GM12878 (cell line): ENCODE data around the gene LMF2. TPM values are rescaled to one million over a fixed set of nuclear protein-coding genes. Genes with fewer than 3 reads are reported as not detected.

Source experiments
- ATAC-seq: fragments of 200-7000 bp; cut with Tn5 transposase; 3 replicates; pipeline ENCODE4 v1.9.1; 2020; ENCODE audit warnings: mild to moderate bottlenecking, moderate library complexity
- BruUV-seq: library from RNA; stranded (reverse); fragments of 400-500 nt; replicated peaks from 2 replicates; lab custom pipeline; 2021; lab: Mats Ljungman, UMichigan
- CTCF ChIA-PET: fragments of 300-600 bp; sonication (Branson Sonifier 250); formaldehyde crosslinking; extraction: SDS; loops from one replicate; lab custom pipeline; 2021; ENCODE audit warnings: inconsistent platforms; lab: Yijun Ruan, JAX
- POLR2A ChIA-PET: fragments of 350-600 bp; formaldehyde crosslinking; extraction: SDS; loops from one replicate; lab custom pipeline; 2021; ENCODE audit warnings: inconsistent platforms; lab: Charles Lee
- RAD21 ChIA-PET: fragments of 300-600 bp; sonication (Branson Sonifier 250); formaldehyde crosslinking; loops from one replicate; lab custom pipeline; 2023; ENCODE audit warnings: antibody characterized with exemption; ENCODE audit not compliant: unreplicated experiment; lab: Charles Lee
- SMC1A ChIA-PET: fragments of 300-600 bp; sonication (Branson Sonifier 250); formaldehyde crosslinking; loops from one replicate; lab custom pipeline; 2023; ENCODE audit not compliant: unreplicated experiment, uncharacterized antibody; lab: Charles Lee
- DNase-seq: peaks from one replicate; pipeline ENCODE4 v3.0.0-alpha.2; 2011; ENCODE audit warnings: low read depth, low spot score
- FAIRE-seq: peaks from 3 replicates; lab custom pipeline; 2011; peaks lifted over from hg19 to GRCh38; lab: Jason Lieb, UNC
- H2AFZ ChIP-seq: 2 replicates; pipeline ENCODE4 v1.6.0; 2011; ENCODE audit warnings: low read depth, low read length, control low read depth; ENCODE audit not compliant: control insufficient read depth
- H3K27ac ChIP-seq: 2 replicates; pipeline ENCODE4 v1.5.1; 2011; ENCODE audit warnings: control low read depth; ENCODE audit not compliant: control insufficient read depth, insufficient read depth
- H3K27me3 ChIP-seq, 2 experiments: replicated peaks in 1 of 2; 2 replicates each; pipeline versions ENCODE4 v1.6.0 to v1.6.1; 2011; ENCODE audit warnings: low read length in 1 of 2; ENCODE audit not compliant: control insufficient read depth in 2 of 2, insufficient read depth in 2 of 2
- H3K36me3 ChIP-seq, 2 experiments: 2 replicates each; pipeline ENCODE4 v1.5.1; 2011; ENCODE audit warnings: low read length in 1 of 2; ENCODE audit not compliant: control insufficient read depth in 2 of 2, insufficient read depth in 2 of 2
- H3K4me1 ChIP-seq: 2 replicates; pipeline ENCODE4 v1.6.1; 2011; ENCODE audit warnings: mild to moderate bottlenecking, low read length, moderate library complexity, mixed read lengths; ENCODE audit not compliant: control insufficient read depth, insufficient read depth
- H3K4me2 ChIP-seq: 2 replicates; pipeline ENCODE4 v1.6.0; 2011; ENCODE audit warnings: control low read depth; ENCODE audit not compliant: control insufficient read depth, insufficient read depth
- H3K4me3 ChIP-seq: fragments of 200-600 bp; sonication (generic); 2 replicates; pipeline ENCODE4 v1.5.1; 2016
- H3K79me2 ChIP-seq: 2 replicates; pipeline ENCODE4 v1.6.0; 2011; ENCODE audit warnings: low read length; ENCODE audit not compliant: control insufficient read depth, insufficient read depth
- H3K9ac ChIP-seq: 2 replicates; pipeline ENCODE4 v1.8.0; 2011; ENCODE audit warnings: low read length, control low read depth, mixed read lengths; ENCODE audit not compliant: control insufficient read depth, insufficient read depth
- H3K9me3 ChIP-seq: replicated peaks from 3 replicates; pipeline ENCODE4 v1.5.1; 2011; ENCODE audit warnings: mild to moderate bottlenecking, low read length; ENCODE audit not compliant: control insufficient read depth, insufficient read depth
- H4K20me1 ChIP-seq: 2 replicates; pipeline ENCODE4 v1.6.0; 2011; ENCODE audit not compliant: control insufficient read depth, insufficient read depth
- ATF3 ChIP-seq: IDR thresholded peaks from 2 replicates; pipeline ENCODE4 v1.6.1; 2011; ENCODE audit warnings: low read depth, mild to moderate bottlenecking, low read length, moderate library complexity, borderline replicate concordance; ENCODE audit errors: extremely low read depth
- BCL11A ChIP-seq: IDR thresholded peaks from 2 replicates; pipeline ENCODE4 v1.6.1; 2011; ENCODE audit warnings: low read depth, low read length
- BMI1 ChIP-seq: fragments of 450-650 bp; IDR thresholded peaks from 2 replicates; pipeline ENCODE4 v1.6.1; 2016; ENCODE audit warnings: mild to moderate bottlenecking, moderate library complexity, borderline replicate concordance
- EZH2 ChIP-seq: IDR thresholded peaks from 2 replicates; pipeline ENCODE4 v1.6.1; 2012; ENCODE audit warnings: low read depth, mild to moderate bottlenecking, control low read depth, inconsistent platforms, low read length, borderline replicate concordance; ENCODE audit not compliant: control insufficient read depth
- FOS ChIP-seq: IDR thresholded peaks from 3 replicates; pipeline ENCODE4 v1.6.1; 2011; ENCODE audit warnings: borderline replicate concordance; ENCODE audit not compliant: insufficient read length; ENCODE audit errors: extremely low read depth
- JUND ChIP-seq: IDR thresholded peaks from 2 replicates; pipeline ENCODE4 v1.6.1; 2012; ENCODE audit warnings: low read depth, mild to moderate bottlenecking, low read length, improper control_type of control experiment, moderate library complexity
- MTA2 ChIP-seq: fragments of 450-650 bp; IDR thresholded peaks from 2 replicates; pipeline ENCODE4 v1.6.1; 2016; ENCODE audit warnings: low read depth, mild to moderate bottlenecking, moderate library complexity
- MYB ChIP-seq: fragments of 150-350 bp; IDR thresholded peaks from 2 replicates; pipeline ENCODE4 v1.6.1; 2014; ENCODE audit warnings: mild to moderate bottlenecking, low read depth, low read length, borderline replicate concordance
- NFYA ChIP-seq: IDR thresholded peaks from 2 replicates; pipeline ENCODE4 v1.6.1; 2011; ENCODE audit warnings: low read depth, mild to moderate bottlenecking, low read length, improper control_type of control experiment, borderline replicate concordance
- PBX3 ChIP-seq: IDR thresholded peaks from 2 replicates; pipeline ENCODE4 v1.6.1; 2011; ENCODE audit warnings: mild to moderate bottlenecking, low read depth, low read length, moderate library complexity; ENCODE audit not compliant: insufficient replicate concordance
- POLR2AphosphoS2 ChIP-seq: IDR thresholded peaks from 2 replicates; pipeline ENCODE4 v1.6.1; 2011; ENCODE audit warnings: low read depth, mild to moderate bottlenecking, low read length, improper control_type of control experiment, moderate library complexity
- WGBS: methylation state at CpG from one replicate; pipeline ENCODE4 v1.1.6; 2016; ENCODE audit warnings: low lambda C conversion rate; ENCODE audit not compliant: insufficient replicate concordance, insufficient coverage; ENCODE audit errors: missing lambda C conversion rate; 5-methylcytosine and 5-hydroxymethylcytosine counted together
- in situ Hi-C: fragments of 300-500 bp; cut with MboI; formaldehyde crosslinking; loops from 9 replicates; pipeline ENCODE4 v1.14.3; 2018; ENCODE audit warnings: mixed read lengths
- intact Hi-C: fragments of 100-400 bp; cut with micrococcal nuclease; formaldehyde crosslinking; loops from one replicate; pipeline ENCODE4 v1.14.2; 2022; ENCODE audit not compliant: unreplicated experiment
- polyA plus RNA-seq, 11 experiments: library from polyadenylated mRNA; depleted of rRNA in 4 of 11; unstranded in 6 of 11; stranded (reverse) in 5 of 11; fragments of >200 nt; fragmentation: Nextera tagmentation in 4 of 11; fragmentation: Illumina TruSeq in 1 of 11; extraction: Ambion mirVana in 4 of 11; extraction: Trizol in 1 of 11; gene quantifications; 1 replicate in 1 of 11; 2 replicates in 10 of 11; pipeline versions ENCODE4 v1.2.1 to v1.2.3, GENCODE V29; 2011 to 2016; ENCODE audit warnings: inconsistent platforms in 2 of 11, missing spikeins in 2 of 11, low read depth in 1 of 11
- total RNA-seq, 4 experiments: library from RNA; depleted of rRNA in 3 of 4; stranded (reverse); fragments of >200 nt in 3 of 4; fragmentation: Illumina TruSeq in 1 of 4; extraction: Trizol in 1 of 4; gene quantifications; 2 replicates each; pipeline versions ENCODE4 v1.2.1 to v1.2.3, GENCODE V29; 2013 to 2021
- TF ChIP-seq, protein P1 (sequence below): fragments of 450-650 bp; IDR thresholded peaks from 2 replicates; pipeline ENCODE4 v1.6.1; 2017; ENCODE audit warnings: mild to moderate bottlenecking

The LMF2 gene
- total and polyA plus RNA-seq, 10 of the 15 experiments (the other 5 are each of a cell fraction or from before 2014, with no cell fraction given), result 0.08 to 57.5 (median 21.2) TPM

- TF ChIP-seq, protein P1, sequence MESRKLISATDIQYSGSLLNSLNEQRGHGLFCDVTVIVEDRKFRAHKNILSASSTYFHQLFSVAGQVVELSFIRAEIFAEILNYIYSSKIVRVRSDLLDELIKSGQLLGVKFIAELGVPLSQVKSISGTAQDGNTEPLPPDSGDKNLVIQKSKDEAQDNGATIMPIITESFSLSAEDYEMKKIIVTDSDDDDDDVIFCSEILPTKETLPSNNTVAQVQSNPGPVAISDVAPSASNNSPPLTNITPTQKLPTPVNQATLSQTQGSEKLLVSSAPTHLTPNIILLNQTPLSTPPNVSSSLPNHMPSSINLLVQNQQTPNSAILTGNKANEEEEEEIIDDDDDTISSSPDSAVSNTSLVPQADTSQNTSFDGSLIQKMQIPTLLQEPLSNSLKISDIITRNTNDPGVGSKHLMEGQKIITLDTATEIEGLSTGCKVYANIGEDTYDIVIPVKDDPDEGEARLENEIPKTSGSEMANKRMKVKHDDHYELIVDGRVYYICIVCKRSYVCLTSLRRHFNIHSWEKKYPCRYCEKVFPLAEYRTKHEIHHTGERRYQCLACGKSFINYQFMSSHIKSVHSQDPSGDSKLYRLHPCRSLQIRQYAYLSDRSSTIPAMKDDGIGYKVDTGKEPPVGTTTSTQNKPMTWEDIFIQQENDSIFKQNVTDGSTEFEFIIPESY, result peak; percentile 90; the same call in 1 of the 2 replicates
- no peak for TF ChIP-seq PBX3
- TF ChIP-seq BMI1, result no peak
Observed at GRCh38 chr22:50548040-50548920, 40.8 kb upstream of the LMF2 start (continued).

- Histone ChIP-seq H3K79me2 (peaks cover under 1% of the 10 kb centered on the region; the same call in 1 of the 2 replicates), H3K4me3 (no peak overlapping the region), H3K4me1 (peaks cover 29% of the 10 kb centered on the region), H2AFZ (no peak overlapping the region), H3K9me3 (no peaks in the 10 kb centered on the region), H3K36me3 (no peaks in the 10 kb centered on the region), H3K27ac (no peak overlapping the region), H3K9ac (no peak overlapping the region), H3K4me2 (no peak overlapping the region), H3K27me3 (peaks cover 0 to 1% of the 10 kb centered on the region in 2 experiments; a peak in 1 of 4 replicates), H4K20me1 (no peaks in the 10 kb centered on the region)
- no peak for ATAC-seq
- no peak for DNase-seq
- FAIRE-seq, result peak; percentile 35
- no TSS peak for BruUV-seq
- ChIA-PET RAD21 (interaction anchor here (0.9 to 2.1 kb wide), 5 partner anchors 8 to 74 kb away, joined by 3 to 16 read pairs (median 7); partner anchors contain the start of gene SCO2), POLR2A (interaction anchor here (0.9 to 2.5 kb wide), 8 partner anchors 9 to 74 kb away, joined by 3 to 15 read pairs (median 9); partner anchors contain the start of genes LMF2, NCAPH2, SCO2 and TYMP), CTCF (interaction anchor here (0.8 to 2.2 kb wide), 6 partner anchors 10 to 75 kb away, joined by 3 to 9 read pairs (median 6); partner anchors contain the start of gene SCO2), SMC1A (interaction anchor here (1.2 to 2.4 kb wide), 6 partner anchors 7 to 73 kb away, joined by 4 to 14 read pairs (median 6); partner anchors contain the start of genes SCO2 and SYCE3)
- in situ Hi-C loops (no loop called here), intact Hi-C loops (no loop called here)
- over 99% methylated on average over 31 of the region's 35 CpGs for WGBS
- TF ChIP-seq, protein P1, result no peak
- TF ChIP-seq BCL11A (no peak), MYB (no peak), MTA2 (no peak), FOS (no peak), POLR2AphosphoS2 (no peak), EZH2 (no peak), JUND (no peak), NFYA (no peak), ATF3 (no peak)
Observed at GRCh38 chr22:50547263-50547985, 39.9 kb upstream of the LMF2 start.
